ENCODE results near the gene PARVA.

- TF ChIP-seq CTCF (IDR thresholded peaks at IDR 0.05) (no peak), POLR2A (IDR thresholded peaks at IDR 0.05) (no peak)
Measured at GRCh38 chr11:12403997-12404350, 26.6 kb downstream of the PARVA start.
